NCI-H2196 treated with DMSO at 0.1 percent for 48 hours (cell line): ENCODE results near the gene PLCB3.
"Not testable (repeated sequence)": the region's sequence is repeated elsewhere in the genome, so short reads cannot be mapped to it uniquely, and the experiment has no call there.

Experiments used
- DNase-seq: peaks from one replicate; lab custom pipeline; 2025; ENCODE audit not compliant: unreplicated experiment; lab: John Stamatoyannopoulos, UW

PLCB3 gene

GRCh38 chr11:64235437-64236161 lies 15.7 kb upstream of the PLCB3 start:
- no peak for DNase-seq

GRCh38 chr11:64237484-64237951 lies 13.8 kb upstream of the PLCB3 start:
- peak; percentile 95 for DNase-seq

- no peak for DNase-seq
Observed at GRCh38 chr11:64238076-64238475, 13.3 kb upstream of the PLCB3 start.

- DNase-seq = no peak
Observed at GRCh38 chr11:64238999-64239398, 12.3 kb upstream of the PLCB3 start.

GRCh38 chr11:64239662-64240434 lies 11.5 kb upstream of the PLCB3 start:
- DNase-seq = no peak

- DNase-seq = peak; percentile 95
Observed at GRCh38 chr11:64240435-64241240, 10.7 kb upstream of the PLCB3 start, which contains the start of gene FKBP2. Gene FKBP2, plus strand, starts transcription at chr11:64241095. Its CDS starts 1,293 bp downstream, at chr11:64242388.

GRCh38 chr11:64241241-64241490 lies 10.2 kb upstream of the PLCB3 start:
- peak; percentile 94 for DNase-seq

- DNase-seq = no peak
Observed at GRCh38 chr11:64241491-64242374, 9.6 kb upstream of the PLCB3 start.

- no peak for DNase-seq
Observed at GRCh38 chr11:64243236-64243854, 8.0 kb upstream of the PLCB3 start.

GRCh38 chr11:64244107-64244506 lies 7.2 kb upstream of the PLCB3 start:
- no peak for DNase-seq

- no peak for DNase-seq
Observed at GRCh38 chr11:64244966-64245365, 6.4 kb upstream of the PLCB3 start.

GRCh38 chr11:64245401-64245796 lies 5.9 kb upstream of the PLCB3 start:
- peak; percentile 30 for DNase-seq

GRCh38 chr11:64245797-64246620 lies 5.3 kb upstream of the PLCB3 start:
- DNase-seq = peak; percentile 37

GRCh38 chr11:64246621-64246870 lies 4.8 kb upstream of the PLCB3 start:
- DNase-seq = not testable (repeated sequence)

- peak; percentile 76 for DNase-seq
Observed at GRCh38 chr11:64246871-64247728, 4.2 kb upstream of the PLCB3 start, which contains the start of gene PPP1R14B. Gene PPP1R14B, minus strand, starts transcription at chr11:64246943. Its CDS starts 270 bp downstream, at chr11:64246673.

GRCh38 chr11:64247729-64248531 lies 3.4 kb upstream of the PLCB3 start:
- DNase-seq = no peak

- no peak for DNase-seq
Observed at GRCh38 chr11:64248578-64248977, 2.8 kb upstream of the PLCB3 start.

GRCh38 chr11:64249038-64249437 lies 2.3 kb upstream of the PLCB3 start:
- DNase-seq = no peak
